HL-60 (cell line): Measurements from ENCODE around the gene CHEK1.

Source experiments
- POLR2AphosphoS5 ChIP-seq: IDR thresholded peaks from 2 replicates; pipeline ENCODE4 v1.6.1; 2012; ENCODE audit warnings: low read depth
- SPI1 ChIP-seq: IDR thresholded peaks from 2 replicates; pipeline ENCODE4 v1.6.1; 2012; ENCODE audit warnings: low read depth, mild to moderate bottlenecking, borderline replicate concordance
- TF ChIP-seq, protein P1 (sequence below): IDR thresholded peaks from one replicate; pipeline ENCODE4 v1.5.1; 2011; ENCODE audit warnings: low read length, control low read depth, inconsistent platforms; ENCODE audit not compliant: insufficient read depth
- TF ChIP-seq, protein P2 (sequence below): IDR thresholded peaks from 2 replicates; pipeline ENCODE4 v1.6.1; 2012; ENCODE audit warnings: low read depth; ENCODE audit not compliant: insufficient replicate concordance

DNA sequence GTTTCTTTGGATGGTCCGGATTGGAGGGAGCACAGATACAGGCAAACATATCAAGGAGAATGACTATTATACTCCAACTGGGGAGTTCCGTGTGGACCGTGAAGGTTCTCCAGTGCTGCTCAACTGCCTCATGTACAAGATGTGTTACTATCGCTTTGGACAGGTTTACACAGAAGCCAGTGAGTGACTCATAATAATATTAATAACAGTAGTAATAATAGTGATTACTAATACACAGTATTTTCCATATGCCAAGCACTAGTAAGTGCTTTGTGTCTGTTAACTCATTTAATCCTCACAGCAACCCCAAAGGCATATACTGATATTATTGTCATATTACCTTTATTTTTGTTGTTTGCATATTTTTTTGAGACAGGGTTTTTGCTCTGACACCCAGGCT, 6.6 kb upstream of the CHEK1 start:
- TF ChIP-seq POLR2AphosphoS5 (no peak), SPI1 (no peak)
- TF ChIP-seq, protein P1, sequence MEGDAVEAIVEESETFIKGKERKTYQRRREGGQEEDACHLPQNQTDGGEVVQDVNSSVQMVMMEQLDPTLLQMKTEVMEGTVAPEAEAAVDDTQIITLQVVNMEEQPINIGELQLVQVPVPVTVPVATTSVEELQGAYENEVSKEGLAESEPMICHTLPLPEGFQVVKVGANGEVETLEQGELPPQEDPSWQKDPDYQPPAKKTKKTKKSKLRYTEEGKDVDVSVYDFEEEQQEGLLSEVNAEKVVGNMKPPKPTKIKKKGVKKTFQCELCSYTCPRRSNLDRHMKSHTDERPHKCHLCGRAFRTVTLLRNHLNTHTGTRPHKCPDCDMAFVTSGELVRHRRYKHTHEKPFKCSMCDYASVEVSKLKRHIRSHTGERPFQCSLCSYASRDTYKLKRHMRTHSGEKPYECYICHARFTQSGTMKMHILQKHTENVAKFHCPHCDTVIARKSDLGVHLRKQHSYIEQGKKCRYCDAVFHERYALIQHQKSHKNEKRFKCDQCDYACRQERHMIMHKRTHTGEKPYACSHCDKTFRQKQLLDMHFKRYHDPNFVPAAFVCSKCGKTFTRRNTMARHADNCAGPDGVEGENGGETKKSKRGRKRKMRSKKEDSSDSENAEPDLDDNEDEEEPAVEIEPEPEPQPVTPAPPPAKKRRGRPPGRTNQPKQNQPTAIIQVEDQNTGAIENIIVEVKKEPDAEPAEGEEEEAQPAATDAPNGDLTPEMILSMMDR = no peak
- TF ChIP-seq, protein P2, sequence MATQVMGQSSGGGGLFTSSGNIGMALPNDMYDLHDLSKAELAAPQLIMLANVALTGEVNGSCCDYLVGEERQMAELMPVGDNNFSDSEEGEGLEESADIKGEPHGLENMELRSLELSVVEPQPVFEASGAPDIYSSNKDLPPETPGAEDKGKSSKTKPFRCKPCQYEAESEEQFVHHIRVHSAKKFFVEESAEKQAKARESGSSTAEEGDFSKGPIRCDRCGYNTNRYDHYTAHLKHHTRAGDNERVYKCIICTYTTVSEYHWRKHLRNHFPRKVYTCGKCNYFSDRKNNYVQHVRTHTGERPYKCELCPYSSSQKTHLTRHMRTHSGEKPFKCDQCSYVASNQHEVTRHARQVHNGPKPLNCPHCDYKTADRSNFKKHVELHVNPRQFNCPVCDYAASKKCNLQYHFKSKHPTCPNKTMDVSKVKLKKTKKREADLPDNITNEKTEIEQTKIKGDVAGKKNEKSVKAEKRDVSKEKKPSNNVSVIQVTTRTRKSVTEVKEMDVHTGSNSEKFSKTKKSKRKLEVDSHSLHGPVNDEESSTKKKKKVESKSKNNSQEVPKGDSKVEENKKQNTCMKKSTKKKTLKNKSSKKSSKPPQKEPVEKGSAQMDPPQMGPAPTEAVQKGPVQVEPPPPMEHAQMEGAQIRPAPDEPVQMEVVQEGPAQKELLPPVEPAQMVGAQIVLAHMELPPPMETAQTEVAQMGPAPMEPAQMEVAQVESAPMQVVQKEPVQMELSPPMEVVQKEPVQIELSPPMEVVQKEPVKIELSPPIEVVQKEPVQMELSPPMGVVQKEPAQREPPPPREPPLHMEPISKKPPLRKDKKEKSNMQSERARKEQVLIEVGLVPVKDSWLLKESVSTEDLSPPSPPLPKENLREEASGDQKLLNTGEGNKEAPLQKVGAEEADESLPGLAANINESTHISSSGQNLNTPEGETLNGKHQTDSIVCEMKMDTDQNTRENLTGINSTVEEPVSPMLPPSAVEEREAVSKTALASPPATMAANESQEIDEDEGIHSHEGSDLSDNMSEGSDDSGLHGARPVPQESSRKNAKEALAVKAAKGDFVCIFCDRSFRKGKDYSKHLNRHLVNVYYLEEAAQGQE = no peak
